H1 (cell line): ENCODE data around the gene YARS1. TPM values are rescaled to one million over a fixed set of nuclear protein-coding genes. Genes with fewer than 3 reads are reported as not detected.

Experiments used
- ATF3 ChIP-seq: IDR thresholded peaks from 2 replicates; pipeline ENCODE4 v1.6.1; 2011; ENCODE audit warnings: low read depth, mild to moderate bottlenecking, low read length; ENCODE audit not compliant: insufficient read depth
- CHD7 ChIP-seq: fragments of 300-600 bp; sonication (generic); IDR thresholded peaks from 2 replicates; pipeline ENCODE4 v1.7.1; 2012; ENCODE audit warnings: low read length, moderate library complexity, mild to moderate bottlenecking, inconsistent platforms; ENCODE audit not compliant: insufficient replicate concordance
- EP300 ChIP-seq, 2 experiments: IDR thresholded peaks; 1 replicate in 1 of 2; 2 replicates in 1 of 2; pipeline ENCODE4 v1.6.1; 2011 to 2012; ENCODE audit warnings: low read depth in 2 of 2, low read length in 2 of 2, mild to moderate bottlenecking in 2 of 2, borderline replicate concordance in 1 of 2, inconsistent platforms in 1 of 2, moderate library complexity in 1 of 2
- GABPA ChIP-seq: IDR thresholded peaks from 2 replicates; pipeline ENCODE4 v1.6.1; 2011; ENCODE audit warnings: mild to moderate bottlenecking, low read length, moderate library complexity, borderline replicate concordance; ENCODE audit not compliant: insufficient read depth
- MAFK ChIP-seq: IDR thresholded peaks from 2 replicates; pipeline ENCODE4 v1.6.1; 2012; ENCODE audit warnings: low read depth, mild to moderate bottlenecking, improper control_type of control experiment, low read length
- PHF8 ChIP-seq: fragments of 200-600 bp; sonication (generic); conservative IDR thresholded peaks from 2 replicates; pipeline ENCODE4 v1.7.1; 2012; ENCODE audit warnings: low read depth, mild to moderate bottlenecking, inconsistent platforms, low read length, moderate library complexity
- POU5F1 ChIP-seq: IDR thresholded peaks from 2 replicates; pipeline ENCODE4 v1.6.1; 2011; ENCODE audit warnings: low read depth, mild to moderate bottlenecking, low read length, moderate library complexity
- polyA plus RNA-seq, 7 experiments: library from polyadenylated mRNA; depleted of rRNA in 3 of 7; stranded (reverse) in 5 of 7; unstranded in 2 of 7; fragments of >200 nt in 5 of 7; fragments of 200-250 nt in 2 of 7; gene quantifications; 1 replicate in 5 of 7; 2 replicates in 1 of 7; 4 replicates in 1 of 7; pipeline versions ENCODE4 v1.2.1 to v1.2.3, GENCODE V29; 2011 to 2013; ENCODE audit warnings: missing spikeins in 2 of 7, mixed read lengths in 2 of 7
- total RNA-seq: library from RNA; stranded (reverse); fragmentation: NEBNext Ultra II Directional; extraction: Animal tissue kit (Norgen Biotek cat#: 25700); gene quantifications from 2 replicates; pipeline ENCODE4 v1.2.1, GENCODE V29; 2021

The YARS1 gene
- total and polyA plus RNA-seq, 2 of the 8 experiments (the other 6 are each of a cell fraction or from before 2014, with no cell fraction given) = 47.1 to 226 TPM

GRCh38 chr1:32782086-32782485 lies 35.1 kb downstream of the YARS1 start (continued):
- no peak for TF ChIP-seq CHD7
- no peak for TF ChIP-seq PHF8
- no peak for TF ChIP-seq ATF3
- no peak for TF ChIP-seq EP300 (IDR thresholded peaks at IDR 0.05; ENCODE audit: borderline replicate concordance in 1 of 2, low read depth in 2 of 2, low read length in 2 of 2)
- no peak for TF ChIP-seq POU5F1
- no peak for TF ChIP-seq MAFK
- TF ChIP-seq GABPA = no peak
